GM21423 (cell line): ENCODE measurements around the gene ABCC4.
A peak's percentile ranks its signal among the peaks of the same experiment; 100 is the strongest.

Source experiments
- ATAC-seq: cut with Tn5 transposase; IDR thresholded peaks from one replicate; pipeline ENCODE4 v1.9.1; 2021; ENCODE audit warnings: mild to moderate bottlenecking, moderate library complexity; ENCODE audit not compliant: unreplicated experiment

ABCC4 gene

GRCh38 chr13:95258098-95258497, 43.2 kb downstream of the ABCC4 start:
- ATAC-seq, result no peak

DNA sequence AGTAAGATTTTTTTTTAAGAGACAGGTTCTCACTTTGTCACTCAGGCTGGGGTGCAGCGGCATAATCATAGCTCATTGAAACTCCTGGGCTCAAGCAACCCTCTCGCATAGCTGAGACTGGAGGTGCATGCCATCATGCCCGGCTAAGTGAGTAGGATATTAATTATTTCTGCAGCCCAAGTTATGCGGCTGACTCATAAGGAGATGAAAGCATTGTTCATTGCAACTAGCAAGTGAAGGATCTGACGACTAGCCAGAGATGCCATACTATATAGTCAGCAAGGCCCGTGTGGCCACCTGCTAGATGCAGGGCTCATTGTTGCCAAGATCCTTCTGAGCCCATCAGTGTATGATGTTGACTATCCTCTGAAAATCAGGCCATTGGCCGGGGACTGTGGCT, 45.2 kb downstream of the ABCC4 start:
- ATAC-seq, result no peak

DNA sequence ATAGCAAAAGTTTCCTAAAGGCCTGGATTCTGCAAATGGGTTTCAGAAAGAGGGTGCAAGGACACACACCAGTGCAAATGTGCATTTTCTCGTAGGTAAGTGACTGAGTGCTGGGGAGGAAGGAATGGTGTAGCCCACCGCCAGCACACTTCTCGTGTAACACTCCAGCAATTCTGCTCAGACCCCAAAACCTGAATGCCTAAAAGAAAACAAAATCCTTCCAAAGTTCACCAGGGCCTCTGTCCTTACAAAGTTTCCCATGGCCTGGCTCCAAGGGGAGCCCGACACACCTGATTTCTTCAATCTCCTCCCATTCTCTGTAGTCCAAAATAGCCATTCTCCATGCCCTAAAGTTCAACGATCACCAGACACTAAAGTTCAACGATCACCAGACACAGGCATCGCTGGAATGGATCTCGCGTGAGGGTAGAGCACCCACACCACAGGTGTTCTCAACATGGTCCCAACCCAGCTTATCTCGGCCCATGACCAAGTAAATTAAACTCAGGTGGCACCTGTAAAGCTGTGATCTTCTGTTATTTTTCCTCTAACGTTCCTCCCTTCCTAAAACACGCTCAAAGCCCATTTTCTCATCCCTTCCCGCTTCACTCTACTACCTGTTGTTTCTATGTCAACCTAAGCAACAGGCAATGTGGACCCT, 46.0 kb downstream of the ABCC4 start:
- no peak for ATAC-seq

DNA sequence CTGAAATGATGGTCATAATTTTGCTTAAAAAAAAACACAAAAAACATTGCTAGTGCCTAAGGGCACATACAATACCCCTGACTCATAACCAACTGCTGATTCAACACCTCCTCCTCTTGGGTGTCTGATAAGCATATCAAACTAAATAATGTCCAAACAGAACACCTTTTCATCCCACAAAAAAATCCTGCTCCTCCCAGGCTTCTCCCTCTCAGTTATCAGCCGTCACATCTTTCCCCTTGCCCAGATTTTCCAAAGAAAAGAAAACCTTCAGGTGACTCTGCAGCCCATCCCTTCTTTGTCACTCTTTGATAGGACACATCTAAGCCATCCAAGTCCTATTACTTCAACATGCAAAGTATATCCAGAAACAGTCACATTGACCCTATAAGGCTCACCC, 46.9 kb downstream of the ABCC4 start:
- no peak for ATAC-seq

DNA sequence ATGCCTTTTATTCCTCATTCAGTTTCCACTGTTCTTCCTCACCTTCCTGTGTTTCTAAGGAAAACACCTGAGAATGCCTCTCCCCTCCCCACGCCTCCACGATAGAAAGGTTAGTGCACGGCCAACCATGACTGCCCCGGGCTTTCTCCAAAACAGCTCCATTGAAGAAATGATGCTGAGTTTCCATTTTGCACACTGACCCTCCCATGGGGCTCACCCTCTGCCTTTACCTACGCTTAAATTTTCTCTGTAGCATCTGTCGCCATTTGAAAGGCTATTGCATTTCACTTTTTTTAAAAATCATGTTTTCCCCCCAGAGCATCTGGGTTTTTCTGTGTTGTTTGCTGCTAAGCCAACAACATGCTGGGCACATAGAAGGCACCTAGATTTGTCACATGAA, 48.2 kb downstream of the ABCC4 start:
- ATAC-seq, result no peak

GRCh38 chr13:95251641-95252040, 49.6 kb downstream of the ABCC4 start:
- peak; percentile 47 for ATAC-seq

DNA sequence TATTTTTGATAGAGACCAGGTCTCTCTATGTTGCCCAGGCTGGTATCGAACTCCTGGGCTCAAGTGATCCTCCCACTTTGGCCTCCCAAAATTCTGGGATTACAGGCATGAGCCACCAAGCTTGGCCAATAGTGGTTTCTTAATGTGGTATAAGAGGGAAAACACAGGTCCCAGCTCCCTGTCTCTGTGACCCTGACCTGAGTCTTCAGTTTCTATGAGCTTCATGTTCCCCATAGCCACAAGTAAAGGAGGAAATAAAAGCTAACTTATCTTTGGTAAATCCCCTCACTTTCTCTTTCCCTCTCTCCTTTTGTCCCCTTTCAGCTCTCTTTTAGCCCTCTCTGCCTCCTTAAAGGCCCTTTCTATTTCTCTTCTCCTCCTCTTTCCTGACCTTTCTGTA, 50.3 kb downstream of the ABCC4 start:
- peak; percentile 50 for ATAC-seq

- ATAC-seq, result no peak
These were observed 52.3 kb downstream of the ABCC4 start for GRCh38 chr13:95248953-95249352.

GRCh38 chr13:95247852-95248251, 53.4 kb downstream of the ABCC4 start:
- no peak for ATAC-seq

DNA sequence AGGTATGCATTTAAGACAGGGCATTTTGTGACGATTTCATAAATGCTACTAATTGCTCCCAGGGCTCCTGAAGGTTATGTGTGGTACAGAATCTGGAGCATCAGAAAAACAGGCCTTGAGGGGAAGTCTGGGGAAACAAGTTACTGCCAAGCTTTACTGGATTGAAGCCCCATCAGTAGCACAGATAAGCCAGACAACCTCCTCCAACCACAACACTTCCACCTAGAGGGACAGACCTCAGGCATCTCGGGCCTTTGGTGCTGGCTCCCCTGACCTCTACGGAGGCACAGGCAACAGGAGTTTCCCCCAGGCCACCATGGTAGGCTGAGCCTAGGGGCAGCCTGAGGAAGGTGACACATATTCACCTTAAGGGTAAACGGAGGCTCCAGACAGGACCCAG, 54.1 kb downstream of the ABCC4 start:
- ATAC-seq, result no peak

GRCh38 chr13:95246292-95247082, 54.8 kb downstream of the ABCC4 start:
- no peak for ATAC-seq

DNA sequence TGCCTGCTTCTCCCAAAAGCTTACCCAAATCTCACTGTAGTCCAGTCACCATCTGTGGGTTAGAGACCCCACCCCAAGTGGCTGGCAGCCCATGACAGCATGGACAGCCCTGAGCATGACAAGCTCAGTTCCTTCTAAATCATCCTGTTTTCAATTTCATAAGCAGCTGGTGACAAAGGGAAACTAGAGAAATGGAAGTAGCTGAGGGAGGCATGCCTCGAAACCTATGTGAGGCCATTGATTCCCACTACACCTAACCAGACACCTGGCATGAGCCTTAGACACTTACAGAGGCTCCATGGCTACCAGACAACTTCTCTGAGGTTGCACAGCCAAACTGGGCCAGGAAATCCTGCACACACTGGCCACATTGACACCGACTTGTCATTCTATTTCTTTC, 56.2 kb downstream of the ABCC4 start:
- ATAC-seq, result peak; percentile 57

DNA sequence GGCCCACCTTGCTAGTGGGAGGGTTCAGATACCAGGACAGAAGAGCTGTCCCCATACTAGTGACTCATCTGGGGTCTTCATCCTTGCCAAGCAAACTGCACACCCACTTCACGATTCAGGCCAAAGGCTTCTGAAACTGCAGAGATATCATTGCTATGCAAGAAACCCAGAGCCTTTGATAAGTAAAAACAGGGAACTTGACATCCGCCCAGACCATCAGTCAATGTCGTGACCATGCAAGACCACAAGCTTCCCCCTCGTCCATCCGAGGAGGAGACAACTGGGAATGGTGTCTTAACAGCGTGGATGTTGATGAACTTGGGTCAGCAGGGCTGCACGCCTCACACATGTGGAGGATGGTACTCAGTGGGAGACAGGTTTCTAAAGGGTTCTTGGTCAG, 58.0 kb downstream of the ABCC4 start:
- ATAC-seq, result no peak

- ATAC-seq, result no peak
These were observed 59.9 kb downstream of the ABCC4 start for GRCh38 chr13:95241321-95241720.

GRCh38 chr13:95239283-95239682, 62.0 kb downstream of the ABCC4 start:
- ATAC-seq, result peak; percentile 55

DNA sequence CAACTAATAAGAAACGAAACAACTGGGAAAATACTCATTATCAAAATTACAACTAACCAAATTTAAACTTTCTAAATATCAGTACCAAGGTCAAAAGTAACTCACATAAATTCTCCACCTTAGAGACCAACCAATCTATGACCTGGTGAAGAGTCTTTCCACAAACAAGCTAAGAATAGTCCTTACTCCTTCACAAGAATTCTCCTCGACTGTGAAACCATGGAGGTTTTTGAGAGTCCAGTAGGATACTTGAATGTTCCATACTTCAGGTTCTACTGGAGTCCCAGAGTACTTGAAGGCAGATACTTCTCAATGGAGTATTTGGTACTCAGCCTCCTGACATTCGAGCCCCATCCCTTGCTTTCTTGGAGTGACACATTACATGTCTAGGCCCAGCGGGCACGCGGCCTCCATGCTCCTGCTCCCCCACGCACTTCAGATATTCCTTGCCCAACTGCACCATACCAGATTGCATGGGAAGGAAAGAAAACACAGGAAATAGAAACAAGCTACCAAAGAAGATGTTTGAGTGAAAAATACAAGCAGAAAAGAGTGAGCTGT, 63.9 kb downstream of the ABCC4 start:
- ATAC-seq, result no peak

- ATAC-seq, result no peak
These were observed 64.5 kb downstream of the ABCC4 start for GRCh38 chr13:95236774-95237173.

DNA sequence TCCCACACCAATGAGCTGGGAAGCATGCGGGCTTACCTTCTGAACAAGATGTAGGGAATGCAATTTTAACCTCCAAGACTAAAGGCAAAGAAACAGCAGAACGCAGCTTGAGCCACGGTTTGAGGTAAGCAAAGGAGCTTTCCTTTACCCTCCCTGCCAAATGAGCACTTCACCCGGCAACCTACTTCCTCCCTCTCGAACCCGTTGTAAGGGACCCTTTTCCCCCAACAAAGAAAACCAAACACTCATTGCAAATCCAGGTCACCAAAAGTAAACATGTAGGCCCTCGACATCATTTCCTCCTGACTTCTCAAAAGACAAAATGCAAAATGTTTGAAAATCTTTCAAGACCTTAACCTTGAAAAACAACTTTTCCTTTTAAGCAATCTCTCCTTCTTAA, 65.3 kb downstream of the ABCC4 start:
- ATAC-seq, result no peak

DNA sequence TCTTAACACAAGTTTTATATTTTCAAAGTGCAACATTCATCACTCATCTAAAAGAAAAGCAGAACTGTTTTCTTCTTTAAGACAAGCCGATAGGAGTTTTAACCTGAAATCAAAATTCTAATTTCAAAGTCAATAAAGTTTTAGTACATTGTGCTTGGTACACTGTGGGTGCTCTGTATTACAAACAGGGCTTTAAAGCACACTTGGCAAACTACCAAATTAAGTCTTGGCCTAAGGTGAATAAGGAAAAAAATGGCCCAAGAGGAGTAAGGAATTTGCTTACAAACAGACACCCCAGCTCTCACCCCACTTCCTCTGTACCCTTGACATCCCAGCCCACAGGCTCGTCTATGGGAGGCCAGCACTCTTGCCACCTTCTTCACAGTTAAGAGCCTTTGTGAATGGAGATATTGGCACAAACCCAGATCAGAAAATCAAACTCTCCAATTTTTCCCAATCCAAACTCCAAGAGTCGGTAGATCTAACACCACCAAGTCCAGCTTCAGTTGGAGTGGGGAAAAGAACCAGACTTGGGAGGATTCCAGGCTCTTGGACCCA, 66.0 kb downstream of the ABCC4 start:
- ATAC-seq, result no peak

GRCh38 chr13:95234242-95234641, 67.0 kb downstream of the ABCC4 start:
- ATAC-seq, result peak; percentile 77

GRCh38 chr13:95233026-95233635, 68.1 kb downstream of the ABCC4 start:
- ATAC-seq, result no peak

GRCh38 chr13:95231393-95231792, 69.9 kb downstream of the ABCC4 start:
- ATAC-seq, result no peak
